Colonic mucosa (tissue), 4 donors: ENCODE measurements around the gene ADD1. TPM values are rescaled to one million over a fixed set of nuclear protein-coding genes. Genes with fewer than 3 reads are reported as not detected.

Experiments used
- DNase-seq: peaks from one replicate; pipeline ENCODE4 v3.0.0-alpha.2; 2020
- H3K27ac ChIP-seq: fragments of 200-600 bp; one replicate; pipeline ENCODE4 v1.8.0; 2021
- H3K27me3 ChIP-seq: fragments of 200-600 bp; one replicate; pipeline ENCODE4 v1.8.0; 2021
- H3K36me3 ChIP-seq: fragments of 200-600 bp; one replicate; pipeline ENCODE4 v1.8.0; 2021
- H3K4me1 ChIP-seq: fragments of 200-600 bp; one replicate; pipeline ENCODE4 v1.8.0; 2021; ENCODE audit warnings: mild to moderate bottlenecking
- H3K4me3 ChIP-seq: fragments of 200-600 bp; one replicate; pipeline ENCODE4 v1.8.0; 2021
- H3K9ac ChIP-seq, 2 donors: one replicate each; pipeline ENCODE4 v1.7.0; 2013; ENCODE audit warnings: control low read depth in 2 of 2, low read depth in 2 of 2, low read length in 2 of 2
- H3K9me3 ChIP-seq: fragments of 200-600 bp; one replicate; pipeline ENCODE4 v1.8.0; 2021
- CTCF ChIP-seq: fragments of 200-600 bp; IDR thresholded peaks from one replicate; pipeline ENCODE4 v1.8.0; 2022; ENCODE audit warnings: antibody characterized with exemption, mild to moderate bottlenecking
- intact Hi-C: fragments of 100-400 bp; cut with DNase I; formaldehyde crosslinking; loops from one replicate; pipeline ENCODE4 v1.14.1; 2022
- total RNA-seq, 2 donors: library from RNA; stranded (reverse); fragmentation: NEBNext Ultra II Directional in 1 of 2; extraction: Animal tissue kit (Norgen Biotek cat#: 25700) in 1 of 2; gene quantifications; one replicate each; pipeline ENCODE4 v1.2.1, GENCODE V29; 2021
- donor health status: healthy.
- donor health status: DM: no; HTN: no; CAD: no.
- donor health status: DM: no; HTN: no; CAD: no.

The ADD1 gene
- total RNA-seq, 2 donors from 2014 or later = 223 to 233 TPM

- intact Hi-C loops = no loop called here
- Histone ChIP-seq H3K4me1 (no peaks in the 10 kb centered on the region), H3K27ac (no peak overlapping the region), H3K9me3 (no peaks in the 10 kb centered on the region), H3K27me3 (no peaks in the 10 kb centered on the region), H3K4me3 (no peak overlapping the region), H3K36me3 (peaks cover 5% of the 10 kb centered on the region), H3K9ac (no peak overlapping the region)
- TF ChIP-seq CTCF = no peak
- DNase-seq = no peak
Measured at GRCh38 chr4:2879026-2879425, 35.4 kb downstream of the ADD1 start.

GRCh38 chr4:2881431-2881830, 37.8 kb downstream of the ADD1 start:
- no peak for TF ChIP-seq CTCF
- intact Hi-C loops = no loop called here
- H3K36me3 ChIP-seq = peaks cover 12% of the 10 kb centered on the region
- H3K27ac ChIP-seq = no peak overlapping the region
- no peak for DNase-seq
- H3K9me3 ChIP-seq = no peaks in the 10 kb centered on the region
- H3K27me3 ChIP-seq = no peaks in the 10 kb centered on the region
- H3K4me3 ChIP-seq = no peak overlapping the region
- H3K9ac ChIP-seq = no peak overlapping the region
- no peaks in the 10 kb centered on the region for H3K4me1 ChIP-seq

- Histone ChIP-seq H3K9ac (no peak overlapping the region), H3K9me3 (no peaks in the 10 kb centered on the region), H3K36me3 (peaks cover 12% of the 10 kb centered on the region), H3K4me1 (no peaks in the 10 kb centered on the region), H3K27me3 (no peaks in the 10 kb centered on the region), H3K27ac (no peak overlapping the region), H3K4me3 (no peak overlapping the region)
- TF ChIP-seq CTCF = no peak
- intact Hi-C loops = no loop called here
- no peak for DNase-seq
Measured at GRCh38 chr4:2882341-2882740, 38.7 kb downstream of the ADD1 start.

GRCh38 chr4:2886161-2886560, 42.5 kb downstream of the ADD1 start:
- DNase-seq = no peak
- no peak overlapping the region for H3K4me3 ChIP-seq
- H3K27ac ChIP-seq = no peak overlapping the region
- no peaks in the 10 kb centered on the region for H3K9me3 ChIP-seq
- TF ChIP-seq CTCF = no peak
- no peaks in the 10 kb centered on the region for H3K27me3 ChIP-seq
- intact Hi-C loops = no loop called here
- H3K4me1 ChIP-seq = no peaks in the 10 kb centered on the region
- H3K9ac ChIP-seq = no peak overlapping the region
- H3K36me3 ChIP-seq = peaks cover 12% of the 10 kb centered on the region

- no peaks in the 10 kb centered on the region for H3K9me3 ChIP-seq
- H3K9ac ChIP-seq = no peak overlapping the region
- H3K4me1 ChIP-seq = no peaks in the 10 kb centered on the region
- intact Hi-C loops = no loop called here
- no peak for DNase-seq
- no peak for TF ChIP-seq CTCF
- no peak overlapping the region for H3K4me3 ChIP-seq
- no peaks in the 10 kb centered on the region for H3K27me3 ChIP-seq
- H3K27ac ChIP-seq = no peak overlapping the region
- H3K36me3 ChIP-seq = peaks cover 12% of the 10 kb centered on the region
Measured at GRCh38 chr4:2886622-2887021, 43.0 kb downstream of the ADD1 start.

GRCh38 chr4:2887343-2887742, 43.7 kb downstream of the ADD1 start:
- peaks cover 12% of the 10 kb centered on the region for H3K36me3 ChIP-seq

More at GRCh38 chr4:2887343-2887742, 43.7 kb downstream of the ADD1 start:
- Histone ChIP-seq H3K9me3 (no peaks in the 10 kb centered on the region), H3K27ac (no peak overlapping the region), H3K4me1 (no peaks in the 10 kb centered on the region), H3K4me3 (no peak overlapping the region), H3K27me3 (no peaks in the 10 kb centered on the region), H3K9ac (no peak overlapping the region)
- no peak for DNase-seq
- no peak for TF ChIP-seq CTCF
- intact Hi-C loops = no loop called here
